ENCODE results near the gene KIF5B.
"Not testable (repeated sequence)": the region's sequence is repeated elsewhere in the genome, so short reads cannot be mapped to it uniquely, and the experiment has no call there.

KIF5B gene

DNA sequence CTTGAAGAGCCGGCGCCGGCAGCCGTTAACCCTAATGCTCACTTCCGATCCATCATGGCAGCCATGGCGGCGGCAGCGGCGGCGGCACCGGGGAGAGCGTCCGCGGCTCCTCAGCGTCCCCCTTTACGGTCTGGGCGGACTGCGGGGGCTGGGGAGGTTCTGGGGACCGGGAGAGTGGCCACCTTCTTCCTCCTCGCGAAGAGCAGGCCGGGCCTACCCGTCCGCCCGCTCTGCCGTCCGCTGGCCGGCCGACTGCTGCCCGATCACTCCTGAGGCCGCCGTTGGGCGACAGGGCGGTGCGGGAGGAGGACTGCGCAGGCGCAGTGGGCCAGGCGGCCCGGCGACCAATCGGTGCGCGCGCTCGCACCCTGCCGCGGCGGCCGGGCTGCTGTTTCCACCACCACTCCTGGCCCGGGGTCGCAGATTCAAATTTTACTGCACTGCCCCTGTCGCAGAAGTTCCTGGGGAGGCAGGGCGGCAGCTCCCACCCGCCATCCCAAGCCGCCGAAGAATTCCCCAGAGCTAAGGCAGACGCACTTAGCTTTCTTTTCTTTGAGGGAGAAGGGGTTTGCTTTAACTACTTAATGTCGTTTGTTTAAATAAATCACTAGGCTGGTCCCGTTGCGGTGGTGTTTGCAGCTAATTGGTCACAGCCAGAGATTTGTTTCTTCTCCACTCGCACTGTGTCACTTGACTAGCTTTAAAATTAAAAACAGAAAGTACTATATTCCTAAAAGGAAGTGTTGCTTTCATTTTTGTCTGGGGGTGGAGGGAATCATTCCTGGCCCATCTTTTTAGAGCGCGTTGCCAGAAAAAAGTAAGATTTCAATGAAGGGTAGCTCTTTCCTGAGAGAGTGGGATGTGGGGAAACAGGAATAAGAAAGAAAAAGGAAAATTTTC lies at the start of gene KIF5B:
Gene KIF5B (minus strand): TSS at position 290 of the 900 bp plus-strand sequence. CDS start 452 bp downstream, outside the sequence.
- Histone ChIP-seq H3K36me3 (ENCODE audit: control insufficient read depth, insufficient read depth, low read length) (no peaks in the 10 kb centered on the region), H3K9me3 (ENCODE audit: control insufficient read depth, insufficient read depth, low read depth, low read length) (no peaks in the 10 kb centered on the region), H3K9ac (ENCODE audit: low read length) (peak within 1 kb of the TSS; percentile 97), H3K27me3 (ENCODE audit: control insufficient read depth, insufficient read depth, low read length) (no peaks in the 10 kb centered on the region), H3K27ac (ENCODE audit: low read depth, low read length) (peak within 1 kb of the TSS; percentile 99), H3K4me1 (ENCODE audit: control insufficient read depth, insufficient read depth, low read length) (peaks cover 24% of the 10 kb centered on the region), H3K4me3 (ENCODE audit: low read depth, low read length) (peak within 1 kb of the TSS; percentile 90)

DNA sequence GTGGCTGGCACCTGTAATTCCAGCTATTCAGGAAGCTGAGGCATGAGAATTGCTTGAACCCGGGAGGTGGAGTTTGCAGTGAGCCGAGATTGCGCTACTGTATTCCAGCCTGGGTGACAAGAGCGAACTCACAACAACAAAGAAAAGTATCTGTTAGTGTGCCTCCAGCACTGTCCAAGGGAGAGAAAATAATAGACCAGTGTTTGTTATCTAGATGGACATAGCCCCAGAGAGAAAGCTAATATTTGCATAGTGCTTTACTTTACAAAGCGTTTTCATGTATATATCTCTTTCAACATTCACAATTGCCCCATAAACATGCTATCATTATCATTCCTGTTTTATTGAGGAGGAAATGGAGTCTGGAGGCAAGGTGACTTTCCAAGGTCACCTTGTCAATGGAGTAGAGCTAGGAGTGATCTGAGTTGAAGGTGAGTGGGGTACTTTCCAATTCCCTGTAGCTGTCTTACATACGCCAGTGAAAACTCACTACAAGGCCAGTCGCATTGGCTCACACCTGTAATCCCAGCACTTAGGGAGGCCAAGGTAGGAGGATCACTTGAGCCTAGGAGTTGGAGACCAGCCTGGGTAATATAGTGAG lies 49.7 kb upstream of the KIF5B start:
- no peak overlapping the region for H3K4me3 ChIP-seq (ENCODE audit: low read depth, low read length)
- no peaks in the 10 kb centered on the region for H3K9me3 ChIP-seq (ENCODE audit: control insufficient read depth, insufficient read depth, low read depth, low read length)
- H3K27me3 ChIP-seq (ENCODE audit: control insufficient read depth, insufficient read depth, low read length) = no peaks in the 10 kb centered on the region
- H3K36me3 ChIP-seq (ENCODE audit: control insufficient read depth, insufficient read depth, low read length) = no peaks in the 10 kb centered on the region
- H3K27ac ChIP-seq (ENCODE audit: low read depth, low read length) = no peak overlapping the region
- H3K4me1 ChIP-seq (ENCODE audit: control insufficient read depth, insufficient read depth, low read length) = no peaks in the 10 kb centered on the region
- H3K9ac ChIP-seq (ENCODE audit: low read length) = no peak overlapping the region

DNA sequence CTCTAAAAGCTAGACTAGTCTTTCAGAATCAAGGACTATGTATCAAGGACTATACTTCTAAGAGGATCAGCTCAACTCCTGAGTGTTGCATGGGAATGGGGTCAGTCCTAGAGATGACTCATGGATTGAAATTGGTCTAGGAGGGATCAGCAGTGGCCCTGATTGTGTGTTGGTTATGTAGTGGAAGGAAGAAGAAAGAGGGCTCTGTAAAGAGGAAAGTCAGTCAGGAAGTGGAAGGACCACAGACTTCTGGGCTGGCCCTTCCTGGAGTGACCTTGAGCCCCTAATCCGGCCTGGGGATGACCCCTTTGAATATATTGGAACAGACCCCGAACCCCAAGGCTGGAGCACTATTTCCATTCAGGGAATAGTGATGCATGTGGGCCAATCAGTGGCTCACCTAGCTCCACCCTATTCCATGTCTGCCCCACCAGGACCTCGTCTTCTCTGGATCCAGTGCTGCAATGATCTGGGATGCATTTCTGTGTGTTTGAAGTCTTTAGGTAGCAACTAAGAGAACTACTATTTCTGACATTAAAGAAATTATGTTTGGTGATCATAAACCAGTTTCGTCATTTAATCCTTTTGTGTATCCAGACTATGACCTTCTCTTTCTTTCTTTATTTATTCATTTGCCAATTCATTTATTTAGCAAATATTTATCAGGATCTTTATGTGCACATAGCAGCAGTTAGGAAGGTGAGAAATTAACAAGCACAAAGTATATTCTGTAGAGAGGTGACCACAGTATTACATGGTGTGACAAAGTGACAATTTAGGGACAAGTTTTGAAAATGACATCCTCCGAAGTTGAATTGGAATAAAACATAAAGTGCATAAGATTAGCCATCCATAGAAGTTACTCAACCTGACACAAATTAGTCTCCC lies 48.6 kb upstream of the KIF5B start:
- Histone ChIP-seq H3K4me1 (ENCODE audit: control insufficient read depth, insufficient read depth, low read length) (no peaks in the 10 kb centered on the region), H3K27ac (ENCODE audit: low read depth, low read length) (no peak overlapping the region), H3K9ac (ENCODE audit: low read length) (no peak overlapping the region), H3K9me3 (ENCODE audit: control insufficient read depth, insufficient read depth, low read depth, low read length) (no peaks in the 10 kb centered on the region), H3K27me3 (ENCODE audit: control insufficient read depth, insufficient read depth, low read length) (no peaks in the 10 kb centered on the region), H3K36me3 (ENCODE audit: control insufficient read depth, insufficient read depth, low read length) (no peaks in the 10 kb centered on the region), H3K4me3 (ENCODE audit: low read depth, low read length) (no peak overlapping the region)

DNA sequence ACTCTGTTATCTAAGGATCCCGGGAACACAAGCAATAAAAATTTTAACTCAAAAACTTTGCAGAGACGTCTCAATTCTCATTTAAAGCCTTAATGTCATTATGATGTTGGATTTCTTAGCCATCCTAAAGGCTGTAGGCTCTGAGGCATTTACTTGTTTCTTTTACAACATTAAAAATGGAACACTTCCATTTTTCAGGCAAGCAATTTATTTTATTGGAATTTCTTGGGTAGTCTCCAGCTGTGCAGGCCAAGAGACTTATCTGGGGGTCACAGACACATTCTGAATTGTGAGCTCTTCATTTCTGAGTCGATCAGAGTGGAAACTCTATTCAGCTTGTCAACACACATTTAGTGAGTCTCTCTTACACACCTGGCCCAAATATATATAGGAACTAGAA lies 48.0 kb upstream of the KIF5B start:
- H3K36me3 ChIP-seq (ENCODE audit: control insufficient read depth, insufficient read depth, low read length) = no peaks in the 10 kb centered on the region
- no peak overlapping the region for H3K4me3 ChIP-seq (ENCODE audit: low read depth, low read length)
- H3K9me3 ChIP-seq (ENCODE audit: control insufficient read depth, insufficient read depth, low read depth, low read length) = peaks cover 5% of the 10 kb centered on the region; the same call in 1 of the 2 replicates
- H3K27ac ChIP-seq (ENCODE audit: low read depth, low read length) = no peak overlapping the region
- no peak overlapping the region for H3K9ac ChIP-seq (ENCODE audit: low read length)
- no peaks in the 10 kb centered on the region for H3K27me3 ChIP-seq (ENCODE audit: control insufficient read depth, insufficient read depth, low read length)
- H3K4me1 ChIP-seq (ENCODE audit: control insufficient read depth, insufficient read depth, low read length) = no peaks in the 10 kb centered on the region

DNA sequence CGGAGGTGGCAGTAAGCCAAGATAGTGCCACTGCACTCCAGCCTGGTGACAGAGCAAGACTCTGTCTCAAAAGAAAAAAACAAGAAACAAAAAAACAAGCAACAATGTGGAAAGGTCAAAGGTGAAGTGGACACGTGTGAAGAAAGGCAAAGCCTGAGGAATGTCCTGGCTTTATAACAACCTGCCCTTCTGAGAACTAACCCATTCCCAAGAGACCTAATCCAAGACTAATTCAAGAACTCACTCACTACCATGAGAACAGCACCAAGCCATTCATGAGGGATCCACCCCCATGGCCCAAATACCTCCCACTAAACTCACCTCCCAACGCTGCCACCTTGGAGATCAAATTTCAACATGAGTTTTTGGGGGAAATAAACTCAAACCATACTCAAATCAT lies 47.5 kb upstream of the KIF5B start:
- Histone ChIP-seq H3K36me3 (ENCODE audit: control insufficient read depth, insufficient read depth, low read length) (no peaks in the 10 kb centered on the region), H3K4me3 (ENCODE audit: low read depth, low read length) (no peak overlapping the region), H3K4me1 (ENCODE audit: control insufficient read depth, insufficient read depth, low read length) (no peaks in the 10 kb centered on the region), H3K27ac (ENCODE audit: low read depth, low read length) (no peak overlapping the region), H3K9ac (ENCODE audit: low read length) (no peak overlapping the region), H3K9me3 (ENCODE audit: control insufficient read depth, insufficient read depth, low read depth, low read length) (peaks cover 10% of the 10 kb centered on the region), H3K27me3 (ENCODE audit: control insufficient read depth, insufficient read depth, low read length) (no peaks in the 10 kb centered on the region)

DNA sequence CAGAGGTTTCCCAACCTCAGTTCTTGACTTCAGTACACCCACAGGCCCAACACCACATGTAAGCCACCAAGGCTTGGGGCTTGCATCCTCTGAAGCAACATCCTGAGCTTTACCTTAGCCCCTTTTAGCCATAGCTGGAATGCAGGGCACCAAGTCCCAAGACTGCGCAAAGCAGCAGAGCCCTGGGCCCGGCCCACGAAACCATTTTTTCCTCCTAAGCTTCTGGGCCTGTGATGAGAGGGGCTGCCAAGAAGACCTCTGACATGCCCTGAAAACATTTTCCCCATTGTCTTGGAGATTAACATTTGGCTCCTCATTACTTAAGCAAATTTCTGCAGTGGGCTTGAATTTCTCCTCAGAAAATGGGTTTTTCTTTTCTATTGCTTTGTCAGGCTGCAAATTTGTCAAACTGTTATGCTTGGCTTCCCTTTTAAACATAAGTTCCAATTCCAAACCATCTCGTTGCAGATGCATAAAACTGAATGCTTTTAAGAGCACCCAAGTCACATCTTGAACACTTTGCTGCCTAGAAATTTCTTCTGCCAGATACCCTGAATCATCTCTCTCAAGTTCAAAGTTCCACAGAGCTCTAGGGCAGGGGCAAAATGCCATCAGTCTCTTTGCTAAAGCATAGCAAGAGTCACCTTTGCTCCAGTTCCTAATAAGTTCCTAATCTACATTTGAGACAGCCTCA lies 42.5 kb upstream of the KIF5B start:
- H3K36me3 ChIP-seq (ENCODE audit: control insufficient read depth, insufficient read depth, low read length); H3K4me1 ChIP-seq (ENCODE audit: control insufficient read depth, insufficient read depth, low read length): not testable (repeated sequence)
- H3K9me3 ChIP-seq (ENCODE audit: control insufficient read depth, insufficient read depth, low read depth, low read length) = peaks cover 27% of the 10 kb centered on the region

DNA sequence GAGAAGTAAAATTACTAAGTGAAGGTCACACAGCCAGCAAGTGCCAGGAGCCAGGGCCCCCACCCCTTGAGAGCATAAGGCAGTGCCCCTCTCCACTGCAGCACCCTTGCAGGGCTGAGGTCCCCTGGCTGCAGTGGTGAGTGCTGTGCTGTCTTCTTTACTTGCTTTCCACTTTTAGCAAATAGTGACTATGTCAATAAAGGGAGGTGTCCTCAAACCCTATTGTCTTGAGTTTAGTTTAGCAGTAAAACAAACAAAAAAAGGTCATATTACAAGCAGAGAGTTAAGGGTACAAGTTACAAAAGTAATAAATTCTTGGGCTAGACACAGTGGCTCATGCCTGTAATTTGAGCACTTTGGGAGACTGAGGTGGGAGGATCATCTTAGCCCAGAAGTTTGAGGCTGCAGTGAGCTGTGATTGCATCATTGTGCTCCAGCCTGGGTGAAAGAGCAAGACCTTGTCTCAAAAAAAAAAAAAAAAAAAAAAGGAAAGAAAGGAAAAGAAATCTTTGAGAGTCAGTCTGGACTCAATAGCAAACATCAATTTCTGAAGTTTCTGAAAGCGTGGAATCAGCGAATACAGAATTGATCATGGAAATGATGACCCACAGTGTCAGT lies 39.0 kb upstream of the KIF5B start:
- no peaks in the 10 kb centered on the region for H3K36me3 ChIP-seq (ENCODE audit: control insufficient read depth, insufficient read depth, low read length)
- no peak overlapping the region for H3K4me3 ChIP-seq (ENCODE audit: low read depth, low read length)
- no peaks in the 10 kb centered on the region for H3K27me3 ChIP-seq (ENCODE audit: control insufficient read depth, insufficient read depth, low read length)
- no peak overlapping the region for H3K27ac ChIP-seq (ENCODE audit: low read depth, low read length)
- H3K9ac ChIP-seq (ENCODE audit: low read length) = no peak overlapping the region
- peaks cover 27% of the 10 kb centered on the region for H3K9me3 ChIP-seq (ENCODE audit: control insufficient read depth, insufficient read depth, low read depth, low read length)
- no peaks in the 10 kb centered on the region for H3K4me1 ChIP-seq (ENCODE audit: control insufficient read depth, insufficient read depth, low read length)

More for the DNA sequence above, 42.5 kb upstream of the KIF5B start:
- H3K4me3 ChIP-seq (ENCODE audit: low read depth, low read length); H3K27me3 ChIP-seq (ENCODE audit: control insufficient read depth, insufficient read depth, low read length); H3K9ac ChIP-seq (ENCODE audit: low read length); H3K27ac ChIP-seq (ENCODE audit: low read depth, low read length): not testable (repeated sequence)

DNA sequence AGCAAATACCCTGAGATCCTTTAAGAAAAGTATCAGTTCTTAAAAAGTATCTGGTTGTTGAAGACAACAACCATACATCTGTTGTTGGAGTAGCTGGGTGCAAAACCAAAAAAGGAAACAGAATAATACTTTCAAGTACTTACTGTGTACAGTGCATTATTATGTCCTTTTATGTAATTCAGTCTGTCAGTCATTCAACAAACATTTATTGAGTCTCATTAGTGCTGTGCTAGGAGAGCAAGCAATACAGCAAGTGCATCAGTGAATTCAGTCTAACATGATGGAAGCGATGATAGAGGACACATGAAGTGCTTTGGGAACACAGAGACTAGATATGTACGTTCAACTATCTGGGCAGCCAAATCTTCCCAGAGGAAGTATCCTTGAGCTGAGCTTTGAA lies 37.4 kb upstream of the KIF5B start:
- Histone ChIP-seq H3K9ac (ENCODE audit: low read length) (no peak overlapping the region), H3K36me3 (ENCODE audit: control insufficient read depth, insufficient read depth, low read length) (no peaks in the 10 kb centered on the region), H3K4me1 (ENCODE audit: control insufficient read depth, insufficient read depth, low read length) (no peaks in the 10 kb centered on the region), H3K4me3 (ENCODE audit: low read depth, low read length) (no peak overlapping the region), H3K9me3 (ENCODE audit: control insufficient read depth, insufficient read depth, low read depth, low read length) (peaks cover 16% of the 10 kb centered on the region), H3K27ac (ENCODE audit: low read depth, low read length) (no peak overlapping the region), H3K27me3 (ENCODE audit: control insufficient read depth, insufficient read depth, low read length) (no peaks in the 10 kb centered on the region)

DNA sequence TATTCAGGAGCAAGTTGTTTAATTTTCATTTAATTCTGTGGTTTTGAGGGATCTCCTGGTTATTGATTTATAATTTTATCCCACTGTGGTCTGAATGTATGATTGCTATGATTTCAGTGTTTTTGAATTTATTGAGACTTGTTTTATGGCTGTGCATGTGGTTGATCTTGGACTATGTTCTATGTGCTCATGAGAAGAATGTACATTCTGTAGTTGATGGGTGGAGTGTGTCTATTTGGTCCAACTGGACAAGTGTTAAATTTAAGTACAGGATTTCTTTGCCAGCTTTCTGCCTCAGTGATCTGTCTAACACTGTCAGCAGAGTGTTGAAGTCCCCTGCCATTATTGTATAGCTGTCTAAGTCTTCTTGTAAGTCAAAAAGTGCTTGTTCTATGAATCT lies 34.8 kb upstream of the KIF5B start:
- Histone ChIP-seq H3K4me3 (ENCODE audit: low read depth, low read length) (no peak overlapping the region), H3K27me3 (ENCODE audit: control insufficient read depth, insufficient read depth, low read length) (no peaks in the 10 kb centered on the region), H3K27ac (ENCODE audit: low read depth, low read length) (no peak overlapping the region), H3K4me1 (ENCODE audit: control insufficient read depth, insufficient read depth, low read length) (no peaks in the 10 kb centered on the region), H3K9me3 (ENCODE audit: control insufficient read depth, insufficient read depth, low read depth, low read length) (no peaks in the 10 kb centered on the region), H3K36me3 (ENCODE audit: control insufficient read depth, insufficient read depth, low read length) (no peaks in the 10 kb centered on the region), H3K9ac (ENCODE audit: low read length) (no peak overlapping the region)

DNA sequence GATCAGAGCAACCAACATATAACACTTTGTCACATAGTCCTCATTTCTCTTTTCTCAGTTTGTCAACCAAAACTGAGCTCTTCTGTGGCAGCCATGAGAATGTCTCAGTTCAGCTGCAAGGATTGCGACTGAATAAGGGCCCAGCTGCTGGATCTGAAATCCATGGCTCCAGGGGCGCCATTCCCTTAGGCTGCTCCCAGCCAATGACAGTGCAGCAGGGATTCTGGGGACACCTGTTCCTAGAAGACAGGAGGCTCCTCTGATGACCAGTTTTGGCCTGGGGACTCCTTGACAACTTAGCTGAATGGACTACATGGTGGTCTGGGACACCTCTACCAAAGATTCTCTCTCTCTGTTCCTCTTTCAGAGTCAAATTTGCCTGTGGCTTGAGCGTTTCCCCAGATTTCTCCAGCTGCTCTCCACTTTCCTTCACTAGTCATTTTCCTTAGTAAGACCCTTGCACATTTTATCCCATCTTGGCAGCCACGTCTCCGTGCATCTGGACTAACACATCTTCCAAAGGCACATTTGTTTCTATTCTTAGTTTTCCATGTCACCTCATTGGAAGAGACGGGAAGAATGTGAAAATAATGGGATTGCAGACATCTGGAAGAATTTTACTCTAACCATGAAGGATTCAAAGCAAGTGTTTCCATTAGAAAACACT lies 28.1 kb upstream of the KIF5B start:
- Histone ChIP-seq H3K4me1 (ENCODE audit: control insufficient read depth, insufficient read depth, low read length) (no peaks in the 10 kb centered on the region), H3K27ac (ENCODE audit: low read depth, low read length) (no peak overlapping the region), H3K4me3 (ENCODE audit: low read depth, low read length) (no peak overlapping the region), H3K9ac (ENCODE audit: low read length) (no peak overlapping the region), H3K36me3 (ENCODE audit: control insufficient read depth, insufficient read depth, low read length) (no peaks in the 10 kb centered on the region), H3K9me3 (ENCODE audit: control insufficient read depth, insufficient read depth, low read depth, low read length) (no peaks in the 10 kb centered on the region), H3K27me3 (ENCODE audit: control insufficient read depth, insufficient read depth, low read length) (no peaks in the 10 kb centered on the region)
